GM13976 (cell line): ENCODE results near the gene KCNV2.

Experiments
- DNase-seq: peaks from one replicate; pipeline ENCODE4 v3.0.0; 2012; ENCODE audit warnings: low spot score
- CTCF ChIP-seq: IDR thresholded peaks from 2 replicates; pipeline ENCODE4 v1.5.1; 2012; ENCODE audit warnings: borderline replicate concordance, mild to moderate bottlenecking; ENCODE audit not compliant: insufficient read depth; ENCODE audit errors: extremely low read depth, missing control alignments, control extremely low read depth
- in situ Hi-C: fragments of 300-500 bp; cut with MboI; formaldehyde crosslinking; loops from one replicate; pipeline ENCODE4 v1.12.0; 2022; ENCODE audit warnings: low sequenced_read_pairs, mixed read lengths, inconsistent platforms; ENCODE audit not compliant: unreplicated experiment

Gene KCNV2

GRCh38 chr9:2778816-2779215, 61.5 kb downstream of the KCNV2 start:
- DNase-seq = no peak
- no peak for TF ChIP-seq CTCF
- in situ Hi-C loops = no loop called here
